H9 (cell line): Measurements from ENCODE around the gene FGF12. TPM values are rescaled to one million over a fixed set of nuclear protein-coding genes. Genes with fewer than 3 reads are reported as not detected.

ENCODE experiments used
- DNase-seq: peaks from one replicate; pipeline ENCODE4 v3.0.0-alpha.2; 2017
- H2AFZ ChIP-seq: one replicate; pipeline ENCODE4 v1.6.1; 2013; ENCODE audit warnings: mild to moderate bottlenecking, low read length, control low read depth, moderate library complexity
- H2AK5ac ChIP-seq: 2 replicates; pipeline ENCODE4 v1.6.1; 2013; ENCODE audit warnings: low read length, control low read depth, mixed read lengths; ENCODE audit not compliant: insufficient read length
- H2BK120ac ChIP-seq: one replicate; pipeline ENCODE4 v1.6.1; 2013; ENCODE audit warnings: low read depth, mild to moderate bottlenecking, low read length, control low read depth, inconsistent platforms; ENCODE audit not compliant: poor library complexity, severe bottlenecking
- H2BK12ac ChIP-seq: 2 replicates; pipeline ENCODE4 v1.6.1; 2013; ENCODE audit warnings: low read length, control low read depth, mixed read lengths, low read depth; ENCODE audit not compliant: insufficient read length
- H2BK15ac ChIP-seq: 2 replicates; pipeline ENCODE4 v1.6.1; 2013; ENCODE audit warnings: low read depth, low read length, control low read depth
- H2BK20ac ChIP-seq: one replicate; pipeline ENCODE4 v1.6.1; 2013; ENCODE audit warnings: low read depth, mild to moderate bottlenecking, low read length, control low read depth, inconsistent platforms; ENCODE audit not compliant: poor library complexity, severe bottlenecking
- H2BK5ac ChIP-seq: 2 replicates; pipeline ENCODE4 v1.6.1; 2013; ENCODE audit warnings: low read length, control low read depth, mixed read lengths; ENCODE audit not compliant: insufficient read length
- H3K14ac ChIP-seq: 2 replicates; pipeline ENCODE4 v1.6.1; 2013; ENCODE audit warnings: low read length, control low read depth; ENCODE audit not compliant: insufficient read depth
- H3K18ac ChIP-seq: 2 replicates; pipeline ENCODE4 v1.6.1; 2013; ENCODE audit warnings: low read depth, mild to moderate bottlenecking, mixed read lengths, low read length, control low read depth; ENCODE audit not compliant: insufficient read length
- H3K23ac ChIP-seq: 2 replicates; pipeline ENCODE4 v1.6.1; 2013; ENCODE audit warnings: low read length, control low read depth, mixed read lengths, low read depth; ENCODE audit not compliant: insufficient read length
- H3K23me2 ChIP-seq: 2 replicates; pipeline ENCODE4 v1.6.1; 2013; ENCODE audit warnings: low read depth, mild to moderate bottlenecking, mixed read lengths, low read length, control low read depth; ENCODE audit not compliant: insufficient read length, poor library complexity, severe bottlenecking
- H3K27ac ChIP-seq: 2 replicates; pipeline ENCODE4 v1.5.1; 2013; ENCODE audit warnings: low read length, control low read depth, mixed read lengths, low read depth; ENCODE audit not compliant: insufficient read length
- H3K27me3 ChIP-seq: 2 replicates; pipeline ENCODE4 v1.6.1; 2013; ENCODE audit warnings: low read length, control low read depth, inconsistent platforms; ENCODE audit not compliant: insufficient read depth
- H3K4ac ChIP-seq: 2 replicates; pipeline ENCODE4 v1.6.1; 2013; ENCODE audit warnings: low read depth, mild to moderate bottlenecking, control low read depth, inconsistent platforms, low read length, moderate library complexity
- H3K4me1 ChIP-seq: 2 replicates; pipeline ENCODE4 v1.6.1; 2013; ENCODE audit warnings: low read length, control low read depth, inconsistent platforms; ENCODE audit not compliant: insufficient read depth
- H3K4me2 ChIP-seq: 2 replicates; pipeline ENCODE4 v1.6.1; 2013; ENCODE audit warnings: low read length, control low read depth, mixed read lengths; ENCODE audit not compliant: insufficient read length, insufficient read depth
- H3K56ac ChIP-seq: 2 replicates; pipeline ENCODE4 v1.6.1; 2013; ENCODE audit warnings: low read depth, mild to moderate bottlenecking, mixed read lengths, low read length, control low read depth; ENCODE audit not compliant: insufficient read length
- H3K79me1 ChIP-seq: 2 replicates; pipeline ENCODE4 v1.6.1; 2013; ENCODE audit warnings: low read depth, mild to moderate bottlenecking, moderate library complexity, low read length, control low read depth, inconsistent platforms; ENCODE audit not compliant: insufficient read depth, poor library complexity, severe bottlenecking
- H3K79me2 ChIP-seq: 2 replicates; pipeline ENCODE4 v1.6.1; 2013; ENCODE audit warnings: low read length, control low read depth, inconsistent platforms; ENCODE audit not compliant: insufficient read depth
- H3K9ac ChIP-seq: 2 replicates; pipeline ENCODE4 v1.6.1; 2013; ENCODE audit warnings: low read length, control low read depth, mixed read lengths; ENCODE audit not compliant: insufficient read length; ENCODE audit errors: extremely low read depth
- H3K9me3 ChIP-seq: one replicate; pipeline ENCODE4 v1.6.1; 2013; ENCODE audit warnings: low read depth, low read length, inconsistent platforms; ENCODE audit not compliant: control insufficient read depth
- H3T11ph ChIP-seq: one replicate; pipeline ENCODE4 v1.6.1; 2013; ENCODE audit warnings: mild to moderate bottlenecking, low read length, control low read depth, inconsistent platforms
- H4K20me1 ChIP-seq: one replicate; pipeline ENCODE4 v1.6.1; 2013; ENCODE audit not compliant: control insufficient read depth, insufficient read length, insufficient read depth
- H4K5ac ChIP-seq: 2 replicates; pipeline ENCODE4 v1.6.1; 2013; ENCODE audit warnings: low read depth, mild to moderate bottlenecking, mixed read lengths, low read length, control low read depth; ENCODE audit not compliant: insufficient read length
- H4K8ac ChIP-seq: replicated peaks from 2 replicates; pipeline ENCODE4 v1.6.1; 2013; ENCODE audit warnings: low read length, control low read depth, mixed read lengths, low read depth; ENCODE audit not compliant: insufficient read length
- H4K91ac ChIP-seq: 2 replicates; pipeline ENCODE4 v1.6.1; 2013; ENCODE audit warnings: low read depth, mild to moderate bottlenecking, moderate library complexity, mixed read lengths, low read length, control low read depth; ENCODE audit not compliant: insufficient read length
- H3K27ac Mint-ChIP-seq, 3 experiments: 2 replicates in 2 of 3; 3 replicates in 1 of 3; pipeline ENCODE4 v1.8.0; 2020 to 2021; ENCODE audit warnings: mixed read lengths in 3 of 3, mild to moderate bottlenecking in 1 of 3, moderate library complexity in 1 of 3
- H3K27me3 Mint-ChIP-seq: 2 replicates; pipeline ENCODE4 v1.8.0; 2021; ENCODE audit warnings: low read depth, mild to moderate bottlenecking, moderate library complexity, mixed read lengths
- H3K36me3 Mint-ChIP-seq, 3 experiments: 2 replicates in 2 of 3; 3 replicates in 1 of 3; pipeline ENCODE4 v1.8.0; 2020 to 2021; ENCODE audit warnings: low read depth in 3 of 3, mixed read lengths in 3 of 3; ENCODE audit not compliant: insufficient read depth in 1 of 3
- H3K4me1 Mint-ChIP-seq, 2 experiments: 2 replicates each; pipeline ENCODE4 v1.8.0; 2020; ENCODE audit warnings: mixed read lengths in 2 of 2
- H3K4me3 Mint-ChIP-seq, 2 experiments: 2 replicates in 1 of 2; 3 replicates in 1 of 2; pipeline ENCODE4 v1.8.0; 2020 to 2021; ENCODE audit warnings: mild to moderate bottlenecking in 2 of 2, mixed read lengths in 2 of 2, moderate library complexity in 1 of 2
- H3K9me3 Mint-ChIP-seq, 2 experiments: 2 replicates in 1 of 2; 3 replicates in 1 of 2; pipeline ENCODE4 v1.8.0; 2020; ENCODE audit warnings: mild to moderate bottlenecking in 2 of 2, mixed read lengths in 2 of 2, moderate library complexity in 1 of 2
- CTCF ChIP-seq: fragments of 200-600 bp; sonication (generic); conservative IDR thresholded peaks from 3 replicates; pipeline ENCODE4 v1.8.0; 2021; ENCODE audit warnings: antibody characterized with exemption, mild to moderate bottlenecking
- WGBS: extraction: QIAGEN DNeasy Blood & Tissue Kit; methylation state at CpG from one replicate; pipeline ENCODE4 v1.1.7; 2013; ENCODE audit warnings: missing lambda C conversion rate, low lambda C conversion rate, mixed read lengths; ENCODE audit not compliant: insufficient read length; ENCODE audit errors: extremely low coverage; 5-methylcytosine and 5-hydroxymethylcytosine counted together
- total RNA-seq: library from RNA; stranded (reverse); gene quantifications from 2 replicates; pipeline ENCODE4 v1.2.1, GENCODE V29; 2021

Gene FGF12
- total RNA-seq, 1 experiment from 2014 or later: 5.6 TPM

- WGBS: no CpG with 5 or more reads among the region's 5 CpGs
- H4K8ac ChIP-seq: no peak overlapping the region
- H3K4me1 ChIP-seq: no peaks in the 10 kb centered on the region
- no peaks in the 10 kb centered on the region for H3K23me2 ChIP-seq
- peak; percentile 82 for TF ChIP-seq CTCF
- no peak overlapping the region for H3K4ac ChIP-seq
- no peak overlapping the region for H3K4me2 ChIP-seq
- no peak overlapping the region for H3K14ac ChIP-seq
- Mint-ChIP-seq H3K27ac (peak overlapping the region in 1 of 3 experiments; percentile 60; a peak in 1 of 7 replicates), H3K4me1 (no peaks in the 10 kb centered on the region), H3K36me3 (peaks cover 18 to 29% (median 22%) of the 10 kb centered on the region in 3 experiments; a peak in 6 of 7 replicates), H3K4me3 (no peak overlapping the region), H3K9me3 (peaks cover 24 to 26% of the 10 kb centered on the region in 2 experiments), H3K27me3 (no peaks in the 10 kb centered on the region)
- H4K5ac ChIP-seq: no peak overlapping the region
- no peak overlapping the region for H2BK20ac ChIP-seq
- no peak overlapping the region for H3K27ac ChIP-seq
- no peak overlapping the region for H3K18ac ChIP-seq
- DNase-seq: peak; percentile 63
- H3K23ac ChIP-seq: no peak overlapping the region
- no peak overlapping the region for H3K56ac ChIP-seq
- H3K79me2 ChIP-seq: no peaks in the 10 kb centered on the region
- no peak overlapping the region for H2BK15ac ChIP-seq
- H2AFZ ChIP-seq: no peak overlapping the region
- H3K79me1 ChIP-seq: no peaks in the 10 kb centered on the region
- H2BK12ac ChIP-seq: no peak overlapping the region
- no peaks in the 10 kb centered on the region for H3K9me3 ChIP-seq
- H2BK5ac ChIP-seq: no peak overlapping the region
- H3K27me3 ChIP-seq: no peaks in the 10 kb centered on the region
- no peak overlapping the region for H4K91ac ChIP-seq
- H3K9ac ChIP-seq: no peak overlapping the region
- no peak overlapping the region for H2BK120ac ChIP-seq
- H3T11ph ChIP-seq: no peak overlapping the region
- H2AK5ac ChIP-seq: no peak overlapping the region
- no peaks in the 10 kb centered on the region for H4K20me1 ChIP-seq
Measured at GRCh38 chr3:192772240-192772894, 45.0 kb upstream of the FGF12 start.
